Cerebellar nuclear complex (tissue), 1 donor: Measurements from ENCODE around the gene GSTM1.
"Not testable (repeated sequence)": the region's sequence is repeated elsewhere in the genome, so short reads cannot be mapped to it uniquely, and the experiment has no call there.

ENCODE experiments used
- DNase-seq, 2 experiments: peaks; one replicate each; lab custom pipeline; 2025; lab: John Stamatoyannopoulos, UW

GSTM1 gene

DNA sequence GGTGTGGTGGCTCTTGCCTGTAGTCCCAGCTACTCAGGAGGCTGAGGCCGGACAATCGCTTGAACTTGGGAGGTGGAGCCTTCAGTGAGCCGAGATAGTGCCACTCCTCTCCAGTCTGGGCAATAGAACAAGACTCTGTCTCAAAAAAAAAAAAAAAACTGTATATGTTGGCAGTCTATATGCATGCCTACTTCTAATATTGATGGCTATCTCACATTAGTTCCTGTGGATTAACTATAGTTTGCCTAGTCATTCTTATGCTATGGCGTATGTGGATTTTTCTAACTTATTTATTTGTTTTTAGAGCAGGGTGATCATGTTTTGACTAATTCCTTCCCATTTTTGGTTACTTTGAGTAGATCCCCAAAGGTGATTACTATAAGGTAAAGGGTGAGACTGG lies 9.4 kb downstream of the GSTM1 start:
- DNase-seq = no peak

DNA sequence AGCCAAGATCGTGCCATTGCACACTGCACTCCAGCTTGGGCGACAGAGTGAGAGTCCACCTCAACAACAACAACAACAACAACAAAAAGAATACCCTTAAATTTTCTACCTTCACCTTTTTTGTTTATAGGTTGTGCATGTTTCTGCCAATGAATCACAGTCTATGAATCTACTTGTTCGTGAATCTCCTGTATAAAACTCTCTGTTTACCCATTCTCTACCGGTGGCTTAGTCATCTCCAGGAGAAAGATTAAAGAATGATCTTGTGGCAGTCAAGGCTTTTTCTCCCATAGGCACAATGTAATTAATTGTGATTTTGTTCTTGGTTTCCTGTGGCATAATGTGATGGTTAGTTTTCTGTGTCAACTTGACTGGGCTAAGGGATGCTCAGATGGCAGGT lies 10.2 kb downstream of the GSTM1 start:
- DNase-seq = not testable (repeated sequence)

DNA sequence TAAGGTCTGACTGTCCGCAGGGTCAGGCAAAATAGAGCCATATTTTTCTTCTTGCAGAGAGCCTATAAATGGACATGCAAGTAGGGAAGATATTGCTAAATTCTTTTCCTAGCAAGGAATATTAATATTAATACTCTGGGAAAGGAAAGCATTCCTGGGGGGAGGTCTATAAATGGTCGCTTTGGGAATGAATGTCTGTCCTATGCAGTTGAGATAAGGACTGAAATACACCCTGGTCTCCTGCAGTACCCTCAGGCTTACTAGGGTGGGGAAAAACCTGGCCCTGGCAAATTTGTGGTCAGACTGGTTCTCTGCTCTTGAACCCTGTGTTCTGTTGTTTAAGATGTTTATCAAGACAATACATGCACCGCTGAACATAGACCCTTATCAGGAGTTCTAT lies 15.3 kb downstream of the GSTM1 start:
- not testable (repeated sequence) for DNase-seq

DNA sequence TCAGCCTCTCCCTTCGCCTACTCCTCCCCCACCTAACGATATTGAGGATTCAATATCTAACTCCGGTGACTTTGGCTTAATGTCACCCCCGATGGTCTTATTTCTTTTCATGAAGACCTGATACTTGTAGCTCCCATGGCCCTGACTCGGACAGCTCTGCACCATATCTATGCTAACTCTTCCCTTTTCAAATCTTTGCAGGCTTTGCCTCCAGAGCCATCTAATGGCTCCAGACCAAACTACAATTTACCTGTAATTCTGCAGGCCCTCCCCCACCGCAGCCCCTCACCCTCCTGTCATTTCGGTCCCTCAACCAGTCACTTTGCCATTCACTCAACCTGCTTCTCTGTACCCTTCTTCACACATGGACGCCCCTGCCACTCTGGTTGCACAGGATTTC lies 16.6 kb downstream of the GSTM1 start:
- DNase-seq = no peak

DNA sequence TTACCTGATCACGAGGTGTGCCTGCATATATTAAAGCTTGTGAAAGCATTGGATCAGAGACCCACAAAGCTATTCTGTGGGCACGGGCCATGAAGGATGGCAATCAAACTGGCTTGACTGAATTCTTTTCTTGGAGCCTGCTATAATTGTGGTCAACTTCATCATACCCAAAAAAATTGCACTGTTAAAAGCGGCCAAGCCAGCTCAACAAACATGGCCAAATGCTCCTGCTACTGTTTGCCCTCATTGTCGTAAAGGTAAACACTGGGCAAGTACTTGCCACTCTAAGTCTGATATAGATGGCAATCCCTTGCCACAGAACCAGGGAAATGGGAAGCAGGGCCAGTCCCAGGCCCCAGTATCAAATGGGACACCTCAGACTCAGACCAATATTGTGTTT lies 17.8 kb downstream of the GSTM1 start:
- DNase-seq = no peak

DNA sequence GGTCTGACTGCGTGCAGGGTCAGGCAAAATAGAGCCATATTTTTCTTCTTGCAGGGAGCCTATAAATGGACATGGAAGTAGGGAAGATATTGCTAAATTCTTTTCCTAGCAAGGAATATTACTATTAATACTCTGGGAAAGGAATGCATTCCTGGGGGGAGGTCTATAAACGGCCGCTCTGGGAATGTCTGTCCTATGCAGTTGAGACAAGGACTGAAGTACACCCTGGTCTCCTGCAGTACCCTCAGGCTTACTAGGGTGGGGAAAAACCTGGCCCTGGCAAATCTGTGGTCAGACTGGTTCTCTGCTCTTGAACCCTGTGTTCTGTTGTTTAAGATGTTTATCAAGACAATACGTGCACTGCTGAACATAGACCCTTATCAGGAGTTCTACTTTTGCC lies 21.3 kb downstream of the GSTM1 start:
- not testable (repeated sequence) for DNase-seq

DNA sequence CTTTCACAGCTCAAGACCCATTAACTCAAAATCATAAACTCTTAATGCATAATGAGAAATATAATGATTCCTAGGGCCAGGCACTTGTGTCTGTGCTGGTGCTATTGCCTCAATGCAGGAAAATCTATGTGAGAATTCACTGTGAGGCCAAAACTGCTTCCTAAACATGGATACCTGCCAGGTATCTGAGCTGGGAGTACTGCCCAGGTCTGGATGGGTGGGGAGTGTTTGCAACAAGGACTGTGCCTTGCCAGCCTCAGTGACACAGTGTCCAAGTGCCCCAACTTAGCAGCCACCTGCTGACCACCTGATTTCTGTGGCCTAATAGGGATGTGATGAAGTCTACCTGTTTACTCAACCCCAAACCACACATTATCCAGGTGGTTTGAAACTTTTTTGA lies 22.2 kb downstream of the GSTM1 start:
- peak; percentile 17 to 42 for DNase-seq

DNA sequence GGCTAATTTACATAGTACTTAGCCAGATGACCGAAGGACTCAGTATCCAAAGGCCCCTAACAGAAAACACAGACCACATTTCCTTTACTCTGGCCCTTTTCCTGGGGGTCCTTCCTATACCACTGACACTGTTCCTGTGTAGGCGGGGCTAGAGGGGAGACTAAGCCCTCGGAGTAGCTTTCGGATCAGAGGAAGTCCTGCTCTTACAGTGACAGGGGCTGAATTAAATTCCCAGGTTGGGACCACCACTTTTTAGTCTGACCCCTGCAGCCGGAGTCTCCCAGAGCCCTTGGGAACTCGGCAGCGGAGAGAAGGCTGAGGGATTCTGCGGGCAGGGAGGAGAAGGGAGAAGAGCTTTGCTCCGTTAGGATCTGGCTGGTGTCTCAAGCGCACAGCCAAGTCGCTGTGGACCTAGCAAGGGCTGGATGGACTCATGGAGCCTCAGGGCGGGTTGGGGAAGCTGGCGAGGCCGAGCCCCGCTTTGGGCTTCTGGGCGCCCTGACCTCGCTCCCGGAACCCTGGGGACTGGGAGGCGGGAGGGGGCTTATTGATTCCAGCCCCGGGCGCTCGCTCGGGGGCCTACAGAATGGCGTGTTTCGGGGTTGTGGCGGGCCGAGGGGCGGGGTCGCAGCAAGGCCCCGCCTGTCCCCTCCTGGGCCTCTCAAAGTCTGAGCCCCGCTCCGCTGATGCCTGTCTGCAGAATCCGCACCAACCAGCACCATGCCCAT lies 24.1 kb downstream of the GSTM1 start, which contains the start of gene GSTM5:
GSTM5 (plus strand) TSS at position 659 of the 728 bp plus-strand sequence; CDS start at position 721, 62 bp downstream.
- not testable (repeated sequence) for DNase-seq

DNA sequence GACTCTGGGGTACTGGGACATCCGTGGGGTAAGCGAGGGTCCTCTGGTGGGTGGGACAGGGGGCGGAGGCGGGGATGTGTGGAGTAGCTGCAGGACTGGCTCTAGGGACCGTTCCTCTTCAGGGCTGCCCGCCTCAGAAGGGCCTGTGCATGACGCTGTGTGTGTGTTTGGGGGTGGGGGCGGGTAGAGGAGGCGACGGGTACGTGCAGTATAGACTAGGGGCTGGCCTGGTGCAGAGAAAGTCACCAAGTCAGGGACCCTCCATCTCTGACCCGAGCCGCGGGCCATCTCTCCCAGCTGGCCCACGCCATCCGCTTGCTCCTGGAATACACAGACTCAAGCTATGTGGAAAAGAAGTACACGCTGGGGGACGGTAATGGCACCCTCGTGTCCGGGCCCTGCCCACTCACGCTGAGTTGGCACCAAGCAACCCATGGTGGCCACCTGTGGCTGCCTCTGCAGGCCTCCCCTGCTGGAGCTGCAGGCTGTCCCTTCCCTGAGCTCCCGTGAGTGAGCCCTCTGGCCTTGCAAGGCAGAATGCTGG lies 24.8 kb downstream of the GSTM1 start:
- no peak for DNase-seq

DNA sequence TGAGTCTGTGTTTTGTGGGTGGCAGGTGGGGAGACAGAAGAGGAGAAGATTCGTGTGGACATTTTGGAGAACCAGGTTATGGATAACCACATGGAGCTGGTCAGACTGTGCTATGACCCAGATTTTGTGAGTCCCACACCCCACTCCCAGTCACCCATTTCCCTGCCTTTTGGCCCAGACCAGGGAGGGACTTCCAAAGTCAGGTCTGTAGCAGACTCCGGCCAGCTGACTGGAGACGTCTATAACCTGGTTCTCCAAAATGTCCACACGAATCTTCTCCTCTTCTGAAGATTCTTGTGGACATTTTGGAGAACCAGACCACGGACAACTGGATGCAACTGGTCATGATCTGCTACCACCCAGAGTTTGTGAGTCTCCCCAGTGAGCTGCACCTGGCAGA lies 26.0 kb downstream of the GSTM1 start:
- no peak for DNase-seq

DNA sequence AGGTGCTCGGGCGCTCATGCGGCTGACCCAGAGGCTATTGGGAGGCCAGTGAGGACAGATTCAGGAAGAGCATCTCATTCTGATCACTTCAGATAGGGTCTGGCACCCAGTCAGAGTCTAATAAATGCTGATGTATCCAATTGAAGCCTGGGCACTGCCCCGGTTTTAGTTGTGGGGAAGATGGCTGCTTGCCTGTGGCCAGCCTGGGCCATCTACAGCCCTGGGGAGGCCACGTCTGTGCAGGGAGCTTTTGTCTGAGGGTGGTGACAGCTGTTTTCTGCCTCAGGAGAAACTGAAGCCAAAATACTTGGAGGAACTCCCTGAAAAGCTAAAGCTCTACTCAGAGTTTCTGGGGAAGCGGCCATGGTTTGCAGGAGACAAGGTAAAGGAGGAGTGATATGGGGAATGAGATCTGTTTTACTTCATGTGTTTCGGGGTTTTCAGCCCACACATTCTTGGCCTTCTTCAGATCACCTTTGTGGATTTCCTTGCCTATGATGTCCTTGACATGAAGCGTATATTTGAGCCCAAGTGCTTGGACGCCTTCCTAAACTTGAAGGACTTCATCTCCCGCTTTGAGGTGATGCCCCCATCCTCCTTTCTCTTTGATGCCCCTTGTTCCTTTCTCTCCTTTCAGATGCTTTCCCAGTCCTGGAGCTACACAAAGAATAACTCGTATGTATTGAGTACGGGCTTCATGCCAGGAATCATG lies 27.2 kb downstream of the GSTM1 start:
- no peak for DNase-seq

DNA sequence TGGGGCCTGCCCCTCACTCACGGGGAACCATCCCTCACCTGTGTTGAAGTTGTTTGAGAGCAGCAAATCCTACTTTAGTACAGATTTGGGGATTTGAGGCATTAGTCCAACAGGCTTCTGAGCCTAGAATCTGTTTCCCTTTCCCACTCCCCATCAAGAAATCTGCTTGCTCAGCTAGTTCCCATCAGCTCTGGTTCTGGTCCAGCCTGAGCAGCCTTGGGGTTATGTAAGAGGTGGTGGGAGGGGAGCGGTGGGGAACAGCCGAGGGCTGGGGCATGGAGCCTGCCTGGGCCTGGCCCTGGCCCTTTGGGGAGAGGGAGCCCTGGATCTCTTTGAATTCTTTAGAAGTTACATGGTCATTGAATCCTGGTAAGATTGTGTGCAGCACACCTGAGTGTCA lies 28.5 kb downstream of the GSTM1 start:
- no peak for DNase-seq

DNA sequence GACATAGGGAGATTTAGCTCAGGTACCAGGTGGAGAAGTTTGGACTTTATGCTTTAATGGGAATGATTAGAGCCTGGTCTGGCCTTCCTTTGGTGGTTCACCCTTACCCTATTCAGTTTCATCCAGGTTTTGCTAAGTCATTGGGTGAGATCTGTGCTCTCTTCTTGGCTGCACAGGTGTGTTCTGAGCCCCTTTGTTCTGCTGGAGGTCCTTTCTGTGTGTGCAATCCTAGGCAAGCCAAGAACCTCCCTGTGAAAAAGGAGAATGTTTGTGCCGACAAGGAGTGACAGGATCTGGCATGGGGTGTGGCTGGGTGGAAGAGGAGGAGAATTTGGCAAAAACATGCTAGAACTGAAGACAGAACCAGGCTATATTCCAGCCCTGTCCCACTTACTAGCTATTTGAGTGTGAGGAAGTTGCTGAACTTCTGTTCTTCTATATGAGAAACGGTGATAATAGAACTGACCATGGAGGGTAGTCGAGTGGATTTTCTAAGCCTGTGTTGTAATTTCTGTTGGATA lies 29.0 kb downstream of the GSTM1 start:
- no peak for DNase-seq

DNA sequence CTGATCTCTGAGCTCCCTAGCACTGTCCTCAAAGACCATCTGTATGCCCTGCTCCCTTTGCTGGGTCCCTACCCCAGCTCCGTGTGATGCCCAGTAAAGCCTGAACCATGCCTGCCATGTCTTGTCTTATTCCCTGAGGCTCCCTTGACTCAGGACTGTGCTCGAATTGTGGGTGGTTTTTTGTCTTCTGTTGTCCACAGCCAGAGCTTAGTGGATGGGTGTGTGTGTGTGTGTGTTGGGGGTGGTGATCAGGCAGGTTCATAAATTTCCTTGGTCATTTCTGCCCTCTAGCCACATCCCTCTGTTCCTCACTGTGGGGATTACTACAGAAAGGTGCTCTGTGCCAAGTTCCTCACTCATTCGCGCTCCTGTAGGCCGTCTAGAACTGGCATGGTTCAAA lies 30.1 kb downstream of the GSTM1 start:
- no peak for DNase-seq

DNA sequence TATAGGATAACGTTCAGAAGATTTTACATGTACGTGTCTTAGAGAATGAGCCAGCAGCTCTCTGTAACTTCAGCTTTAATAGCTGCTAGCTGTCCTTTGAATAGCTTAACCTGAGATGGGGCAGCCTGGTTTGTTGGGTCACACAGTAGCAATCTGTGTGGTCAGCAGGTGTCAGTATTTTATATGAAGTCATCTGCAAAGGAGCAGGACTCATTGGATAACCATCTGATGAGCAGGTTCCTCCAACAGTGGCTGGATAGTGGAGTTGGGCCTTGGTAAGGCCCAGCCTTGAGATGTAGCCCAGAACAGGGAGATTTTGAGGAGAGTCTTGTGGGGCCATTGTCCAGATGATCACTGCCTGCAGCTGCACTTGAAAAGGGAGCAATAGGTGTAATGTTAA lies 30.9 kb downstream of the GSTM1 start:
- DNase-seq = no peak

DNA sequence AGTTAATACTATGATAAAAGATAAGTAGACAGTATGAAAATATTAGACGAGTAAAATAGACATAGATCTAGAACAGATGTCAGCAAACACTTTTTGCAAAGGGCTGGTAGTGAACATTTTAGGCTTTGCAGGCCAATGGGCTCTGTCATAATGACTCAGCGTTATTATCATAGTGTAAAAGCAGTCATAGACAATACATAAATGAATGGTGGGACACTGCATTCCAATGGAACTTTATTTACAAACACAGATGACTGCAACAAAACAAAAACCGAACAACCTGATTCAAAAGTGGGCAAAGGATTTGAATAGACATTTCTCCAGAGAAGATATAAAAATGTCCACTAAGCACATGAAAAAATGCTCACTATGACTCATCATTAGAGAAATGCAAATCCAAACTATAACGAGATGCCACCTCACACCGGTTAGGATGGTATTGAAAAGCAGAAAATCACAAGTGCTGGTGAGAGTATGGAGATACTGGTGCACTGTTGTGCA lies 31.8 kb downstream of the GSTM1 start:
- DNase-seq = no peak

DNA sequence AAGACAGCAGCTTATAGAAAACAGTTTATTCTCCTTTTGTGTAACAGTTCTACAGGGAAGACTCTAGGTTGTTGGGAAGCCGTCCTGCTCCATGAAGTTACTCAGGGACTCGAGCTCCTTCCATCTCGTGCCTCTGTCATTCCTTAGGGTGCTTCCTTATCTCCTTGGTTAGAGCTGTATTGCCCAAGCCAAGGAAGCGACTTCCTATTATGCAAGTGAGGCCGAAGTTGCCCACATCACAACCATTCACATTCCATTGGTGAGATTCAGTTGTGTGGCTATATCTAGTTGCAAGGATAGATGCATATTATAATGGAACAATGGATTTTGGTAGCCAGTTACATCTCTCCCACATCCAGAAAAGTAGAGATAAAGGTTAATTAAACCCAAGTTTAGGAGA lies 33.4 kb downstream of the GSTM1 start:
- DNase-seq = no peak

DNA sequence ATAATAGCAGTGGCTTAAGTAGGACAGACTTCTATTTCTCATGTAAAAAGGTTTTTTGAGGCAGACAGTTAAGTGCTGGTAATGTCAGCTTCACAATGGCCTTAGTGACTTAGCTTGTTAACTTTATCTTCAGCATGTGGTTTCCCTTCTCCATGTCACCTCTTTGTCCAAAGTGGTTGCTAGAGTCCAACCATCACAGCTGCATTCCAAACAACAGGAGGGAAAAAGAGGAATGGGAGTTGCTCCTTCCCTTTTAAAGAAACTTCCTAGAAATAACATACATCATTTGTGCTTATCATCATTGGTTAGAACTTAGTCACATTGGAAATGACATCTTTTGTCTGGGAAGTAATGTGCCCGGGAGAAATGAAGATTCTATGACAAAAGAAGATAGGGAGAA lies 34.4 kb downstream of the GSTM1 start:
- no peak for DNase-seq

DNA sequence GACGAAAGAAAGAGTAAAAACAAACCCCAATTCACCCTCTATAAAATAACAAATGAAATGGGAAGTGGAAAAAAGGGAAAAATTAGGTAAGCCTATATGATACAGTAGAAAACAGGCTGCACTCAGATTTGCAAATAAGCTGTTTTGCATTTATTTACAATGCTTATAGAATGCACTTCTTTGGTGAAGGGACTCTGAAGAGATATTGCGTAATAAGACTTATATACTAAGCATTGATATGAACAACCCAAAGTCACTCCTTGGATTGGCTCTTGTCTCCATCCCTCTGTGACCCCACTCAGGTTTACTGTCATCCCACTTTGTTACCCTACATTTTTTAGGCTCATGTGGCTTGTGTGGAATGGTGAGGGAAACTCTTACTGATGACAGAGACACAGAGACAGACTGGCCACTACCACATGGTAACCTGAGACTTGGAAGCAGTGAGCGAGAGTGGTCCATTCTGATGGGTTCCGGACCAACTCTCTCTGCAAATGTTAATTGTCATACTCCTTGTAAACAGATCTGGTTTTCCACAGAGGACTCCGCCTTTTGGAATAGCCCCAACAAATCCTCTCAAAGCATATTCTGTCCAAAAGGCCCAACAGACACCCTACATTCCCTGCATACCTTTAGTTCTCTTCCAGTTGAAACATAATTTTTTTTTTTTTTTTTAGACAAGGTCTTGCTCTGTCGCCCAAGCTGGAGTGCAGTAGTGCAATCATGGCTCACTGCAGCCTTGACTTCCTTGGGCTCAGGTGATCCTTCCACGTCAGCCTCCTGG lies 35.5 kb downstream of the GSTM1 start:
- no peak for DNase-seq

DNA sequence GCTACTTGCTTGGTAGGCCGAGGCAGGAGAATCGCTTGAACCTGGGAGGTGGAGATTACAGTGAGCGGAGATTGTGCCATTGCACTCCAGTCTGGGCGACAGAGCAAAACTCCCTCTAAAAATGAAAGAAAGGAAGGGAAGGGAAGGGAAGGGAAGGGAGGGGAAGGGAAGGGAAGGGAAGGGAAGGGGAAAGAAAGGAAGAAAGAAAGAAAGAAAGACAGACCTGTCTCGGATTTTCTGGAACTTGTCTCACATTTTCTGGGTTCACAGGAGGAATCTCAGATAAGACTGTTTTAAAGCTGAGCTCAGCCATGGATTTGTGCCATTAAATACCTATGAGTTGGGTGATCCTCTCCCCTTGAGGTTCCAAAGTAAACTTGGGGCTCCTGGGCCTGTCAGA lies 37.3 kb downstream of the GSTM1 start:
- no peak for DNase-seq

DNA sequence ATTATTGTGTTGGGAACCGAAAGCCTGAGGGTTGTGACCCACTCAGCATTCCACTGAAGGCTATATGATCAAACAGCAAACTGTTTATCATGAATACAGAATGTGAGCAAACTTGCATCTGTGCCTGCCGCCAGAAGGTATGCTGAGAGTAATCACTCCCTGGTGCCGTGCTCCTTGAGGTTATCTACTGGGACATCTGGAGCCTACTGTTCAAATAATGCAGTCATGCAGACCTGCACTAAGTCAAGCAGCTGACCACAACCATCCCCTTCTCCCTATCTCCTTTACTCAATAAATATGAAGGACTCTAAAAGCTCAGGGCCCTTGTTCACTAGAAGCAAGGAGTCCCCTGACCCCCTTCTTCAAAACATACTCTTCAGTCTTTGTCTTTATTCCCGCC lies 37.9 kb downstream of the GSTM1 start:
- DNase-seq = no peak

DNA sequence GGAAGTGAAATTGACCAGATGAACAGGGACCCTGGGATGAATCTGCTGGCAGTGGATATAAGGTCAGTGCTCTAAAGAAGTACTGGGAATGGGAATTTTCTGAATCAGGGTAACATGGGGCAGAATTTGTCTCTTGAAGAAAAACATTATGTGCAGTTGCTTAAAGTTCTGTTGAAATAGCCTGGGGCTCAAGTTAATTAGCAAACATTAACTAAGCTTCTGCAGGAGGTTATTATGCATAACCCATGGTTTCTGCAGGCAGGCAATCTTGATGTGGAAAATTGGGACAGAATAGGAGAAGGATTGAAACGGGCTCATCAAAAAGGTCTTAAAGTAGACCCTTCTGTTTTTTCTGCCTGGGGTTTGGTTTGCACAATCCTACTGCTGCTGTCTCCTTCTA lies 38.4 kb downstream of the GSTM1 start:
- DNase-seq = no peak
